ENCODE results near the gene TCF4. TPM values are rescaled to one million over a fixed set of nuclear protein-coding genes. Genes with fewer than 3 reads are reported as not detected.

Gene TCF4
- total RNA-seq, 1 experiment from 2014 or later = 104 TPM

DNA sequence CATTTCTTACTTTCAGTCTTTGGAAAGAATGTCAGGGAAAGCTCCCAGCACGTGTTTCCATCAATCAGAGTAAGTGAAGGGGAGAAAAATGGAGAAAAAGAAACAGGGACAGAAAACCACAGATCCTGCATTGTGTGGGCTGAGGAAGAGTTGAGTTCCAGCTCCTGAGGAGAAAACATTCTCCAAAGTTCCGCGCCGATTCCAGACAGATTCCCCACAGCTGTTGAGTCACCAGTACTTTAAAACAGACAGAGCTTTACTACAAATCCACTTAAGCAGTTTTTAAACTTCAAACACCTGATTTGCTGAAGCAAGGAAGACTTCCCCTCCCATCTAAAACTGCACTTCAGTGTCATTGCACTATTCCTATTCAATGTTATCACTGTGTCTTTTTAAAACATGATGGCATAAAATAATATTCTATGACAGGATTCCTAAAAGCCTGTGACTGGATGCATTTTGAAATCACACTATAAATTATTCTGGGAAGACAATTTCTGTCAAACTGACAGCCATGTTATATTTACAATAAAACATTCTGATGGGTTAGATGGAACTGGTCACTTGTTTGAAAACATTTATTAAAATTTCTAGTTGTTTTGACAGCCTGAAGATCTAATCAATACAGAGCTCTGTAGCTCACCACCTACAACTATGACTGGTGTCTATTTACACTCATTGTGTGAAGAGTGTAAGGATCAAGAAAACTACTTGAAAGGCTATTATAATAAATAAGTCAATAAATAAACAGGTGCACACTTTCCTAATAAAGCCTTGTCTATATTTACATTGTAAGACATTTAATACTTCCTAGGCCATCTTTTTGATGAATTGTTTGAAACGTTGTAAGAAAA lies 40.9 kb downstream of the TCF4 start:
- peaks cover 5% of the 10 kb centered on the region for H3K36me3 Mint-ChIP-seq
- ATAC-seq (no peak), DNase-seq (ENCODE audit: low spot score) (no peak)
- POLR2A ChIA-PET = no interaction called here
- no peaks in the 10 kb centered on the region for H3K9me3 Mint-ChIP-seq
- CTCF ChIA-PET = interaction anchor here (1.1 kb wide), 1 partner anchor 162 kb away, joined by 4 read pairs; no protein-coding TSS in a partner anchor
- peak overlapping the region; percentile 51 for H3K27ac Mint-ChIP-seq
- H3K27me3 Mint-ChIP-seq (ENCODE audit: low read depth) = no peaks in the 10 kb centered on the region
- H3K4me3 Mint-ChIP-seq = no peak overlapping the region
- peaks cover 81% of the 10 kb centered on the region for H3K4me1 Mint-ChIP-seq
- TF ChIP-seq ZNF219 (CRISPR knock-in tag; IDR thresholded peaks at IDR 0.05; ENCODE audit: borderline replicate concordance) = no peak
- TF ChIP-seq JUN (CRISPR knock-in tag; IDR thresholded peaks at IDR 0.05) = no peak
- no peak for TF ChIP-seq ETV6 (CRISPR knock-in tag; IDR thresholded peaks at IDR 0.05)
- TF ChIP-seq TP53 (CRISPR knock-in tag; IDR thresholded peaks at IDR 0.05) = no peak
- TF ChIP-seq NR1H2 (CRISPR knock-in tag; IDR thresholded peaks at IDR 0.05) = no peak
- TF ChIP-seq, protein P1, sequence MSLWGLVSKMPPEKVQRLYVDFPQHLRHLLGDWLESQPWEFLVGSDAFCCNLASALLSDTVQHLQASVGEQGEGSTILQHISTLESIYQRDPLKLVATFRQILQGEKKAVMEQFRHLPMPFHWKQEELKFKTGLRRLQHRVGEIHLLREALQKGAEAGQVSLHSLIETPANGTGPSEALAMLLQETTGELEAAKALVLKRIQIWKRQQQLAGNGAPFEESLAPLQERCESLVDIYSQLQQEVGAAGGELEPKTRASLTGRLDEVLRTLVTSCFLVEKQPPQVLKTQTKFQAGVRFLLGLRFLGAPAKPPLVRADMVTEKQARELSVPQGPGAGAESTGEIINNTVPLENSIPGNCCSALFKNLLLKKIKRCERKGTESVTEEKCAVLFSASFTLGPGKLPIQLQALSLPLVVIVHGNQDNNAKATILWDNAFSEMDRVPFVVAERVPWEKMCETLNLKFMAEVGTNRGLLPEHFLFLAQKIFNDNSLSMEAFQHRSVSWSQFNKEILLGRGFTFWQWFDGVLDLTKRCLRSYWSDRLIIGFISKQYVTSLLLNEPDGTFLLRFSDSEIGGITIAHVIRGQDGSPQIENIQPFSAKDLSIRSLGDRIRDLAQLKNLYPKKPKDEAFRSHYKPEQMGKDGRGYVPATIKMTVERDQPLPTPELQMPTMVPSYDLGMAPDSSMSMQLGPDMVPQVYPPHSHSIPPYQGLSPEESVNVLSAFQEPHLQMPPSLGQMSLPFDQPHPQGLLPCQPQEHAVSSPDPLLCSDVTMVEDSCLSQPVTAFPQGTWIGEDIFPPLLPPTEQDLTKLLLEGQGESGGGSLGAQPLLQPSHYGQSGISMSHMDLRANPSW (CRISPR knock-in tag; conservative IDR thresholded peaks at IDR 0.05; ENCODE audit: low read depth) = no peak
- TF ChIP-seq ZNF396 (CRISPR knock-in tag; IDR thresholded peaks at IDR 0.05; ENCODE audit: borderline replicate concordance) = no peak
- no peak for TF ChIP-seq NR2C2 (CRISPR knock-in tag; IDR thresholded peaks at IDR 0.05)
- TF ChIP-seq, protein P2, sequence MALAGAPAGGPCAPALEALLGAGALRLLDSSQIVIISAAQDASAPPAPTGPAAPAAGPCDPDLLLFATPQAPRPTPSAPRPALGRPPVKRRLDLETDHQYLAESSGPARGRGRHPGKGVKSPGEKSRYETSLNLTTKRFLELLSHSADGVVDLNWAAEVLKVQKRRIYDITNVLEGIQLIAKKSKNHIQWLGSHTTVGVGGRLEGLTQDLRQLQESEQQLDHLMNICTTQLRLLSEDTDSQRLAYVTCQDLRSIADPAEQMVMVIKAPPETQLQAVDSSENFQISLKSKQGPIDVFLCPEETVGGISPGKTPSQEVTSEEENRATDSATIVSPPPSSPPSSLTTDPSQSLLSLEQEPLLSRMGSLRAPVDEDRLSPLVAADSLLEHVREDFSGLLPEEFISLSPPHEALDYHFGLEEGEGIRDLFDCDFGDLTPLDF (CRISPR knock-in tag; IDR thresholded peaks at IDR 0.05) = no peak
- TF ChIP-seq CBFB (CRISPR knock-in tag; IDR thresholded peaks at IDR 0.05; ENCODE audit: low read depth) = no peak
- TF ChIP-seq, protein P3, sequence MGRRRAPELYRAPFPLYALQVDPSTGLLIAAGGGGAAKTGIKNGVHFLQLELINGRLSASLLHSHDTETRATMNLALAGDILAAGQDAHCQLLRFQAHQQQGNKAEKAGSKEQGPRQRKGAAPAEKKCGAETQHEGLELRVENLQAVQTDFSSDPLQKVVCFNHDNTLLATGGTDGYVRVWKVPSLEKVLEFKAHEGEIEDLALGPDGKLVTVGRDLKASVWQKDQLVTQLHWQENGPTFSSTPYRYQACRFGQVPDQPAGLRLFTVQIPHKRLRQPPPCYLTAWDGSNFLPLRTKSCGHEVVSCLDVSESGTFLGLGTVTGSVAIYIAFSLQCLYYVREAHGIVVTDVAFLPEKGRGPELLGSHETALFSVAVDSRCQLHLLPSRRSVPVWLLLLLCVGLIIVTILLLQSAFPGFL (CRISPR knock-in tag; IDR thresholded peaks at IDR 0.05; ENCODE audit: borderline replicate concordance) = no peak
- no peak for TF ChIP-seq JAZF1 (CRISPR knock-in tag; IDR thresholded peaks at IDR 0.05)
- no peak for TF ChIP-seq GRHL2 (CRISPR knock-in tag; IDR thresholded peaks at IDR 0.05; ENCODE audit: insufficient replicate concordance, severe bottlenecking)
- TF ChIP-seq, protein P4, sequence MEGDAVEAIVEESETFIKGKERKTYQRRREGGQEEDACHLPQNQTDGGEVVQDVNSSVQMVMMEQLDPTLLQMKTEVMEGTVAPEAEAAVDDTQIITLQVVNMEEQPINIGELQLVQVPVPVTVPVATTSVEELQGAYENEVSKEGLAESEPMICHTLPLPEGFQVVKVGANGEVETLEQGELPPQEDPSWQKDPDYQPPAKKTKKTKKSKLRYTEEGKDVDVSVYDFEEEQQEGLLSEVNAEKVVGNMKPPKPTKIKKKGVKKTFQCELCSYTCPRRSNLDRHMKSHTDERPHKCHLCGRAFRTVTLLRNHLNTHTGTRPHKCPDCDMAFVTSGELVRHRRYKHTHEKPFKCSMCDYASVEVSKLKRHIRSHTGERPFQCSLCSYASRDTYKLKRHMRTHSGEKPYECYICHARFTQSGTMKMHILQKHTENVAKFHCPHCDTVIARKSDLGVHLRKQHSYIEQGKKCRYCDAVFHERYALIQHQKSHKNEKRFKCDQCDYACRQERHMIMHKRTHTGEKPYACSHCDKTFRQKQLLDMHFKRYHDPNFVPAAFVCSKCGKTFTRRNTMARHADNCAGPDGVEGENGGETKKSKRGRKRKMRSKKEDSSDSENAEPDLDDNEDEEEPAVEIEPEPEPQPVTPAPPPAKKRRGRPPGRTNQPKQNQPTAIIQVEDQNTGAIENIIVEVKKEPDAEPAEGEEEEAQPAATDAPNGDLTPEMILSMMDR (IDR thresholded peaks at IDR 0.05) = no peak
- no peak for TF ChIP-seq PRRX2 (CRISPR knock-in tag; IDR thresholded peaks at IDR 0.05)
- TF ChIP-seq, protein P5, sequence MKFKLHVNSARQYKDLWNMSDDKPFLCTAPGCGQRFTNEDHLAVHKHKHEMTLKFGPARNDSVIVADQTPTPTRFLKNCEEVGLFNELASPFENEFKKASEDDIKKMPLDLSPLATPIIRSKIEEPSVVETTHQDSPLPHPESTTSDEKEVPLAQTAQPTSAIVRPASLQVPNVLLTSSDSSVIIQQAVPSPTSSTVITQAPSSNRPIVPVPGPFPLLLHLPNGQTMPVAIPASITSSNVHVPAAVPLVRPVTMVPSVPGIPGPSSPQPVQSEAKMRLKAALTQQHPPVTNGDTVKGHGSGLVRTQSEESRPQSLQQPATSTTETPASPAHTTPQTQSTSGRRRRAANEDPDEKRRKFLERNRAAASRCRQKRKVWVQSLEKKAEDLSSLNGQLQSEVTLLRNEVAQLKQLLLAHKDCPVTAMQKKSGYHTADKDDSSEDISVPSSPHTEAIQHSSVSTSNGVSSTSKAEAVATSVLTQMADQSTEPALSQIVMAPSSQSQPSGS (CRISPR knock-in tag; IDR thresholded peaks at IDR 0.05; ENCODE audit: borderline replicate concordance, low read depth) = no peak
- TF ChIP-seq, protein P6, sequence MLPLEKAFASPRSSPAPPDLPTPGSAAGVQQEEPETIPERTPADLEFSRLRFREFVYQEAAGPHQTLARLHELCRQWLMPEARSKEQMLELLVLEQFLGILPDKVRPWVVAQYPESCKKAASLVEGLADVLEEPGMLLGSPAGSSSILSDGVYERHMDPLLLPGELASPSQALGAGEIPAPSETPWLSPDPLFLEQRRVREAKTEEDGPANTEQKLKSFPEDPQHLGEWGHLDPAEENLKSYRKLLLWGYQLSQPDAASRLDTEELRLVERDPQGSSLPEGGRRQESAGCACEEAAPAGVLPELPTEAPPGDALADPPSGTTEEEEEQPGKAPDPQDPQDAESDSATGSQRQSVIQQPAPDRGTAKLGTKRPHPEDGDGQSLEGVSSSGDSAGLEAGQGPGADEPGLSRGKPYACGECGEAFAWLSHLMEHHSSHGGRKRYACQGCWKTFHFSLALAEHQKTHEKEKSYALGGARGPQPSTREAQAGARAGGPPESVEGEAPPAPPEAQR (CRISPR knock-in tag; IDR thresholded peaks at IDR 0.05) = no peak

Measured in WTC11 (cell line).